HepG2 (cell line): ENCODE results near the gene MTCP1. TPM values are rescaled to one million over a fixed set of nuclear protein-coding genes. Genes with fewer than 3 reads are reported as not detected.

Experiments used
- AGO2 ChIP-seq: fragments of 200-400 bp; formaldehyde crosslinking; optimal IDR thresholded peaks from 2 replicates; pipeline ENCODE3; 2017; ENCODE audit warnings: mild to moderate bottlenecking, low read depth, low read length, moderate library complexity
- MIXL1 ChIP-seq: IDR thresholded peaks from 2 replicates; pipeline ENCODE4 v1.6.1; 2016
- NFYC ChIP-seq: IDR thresholded peaks from 2 replicates; pipeline ENCODE4 v1.6.1; 2016; ENCODE audit warnings: missing genetic modification reagents, missing compliant biosample characterization
- PHF20 ChIP-seq: sonication (generic); formaldehyde crosslinking; IDR thresholded peaks from 2 replicates; pipeline ENCODE4 v1.5.0; 2020; ENCODE audit warnings: mild to moderate bottlenecking, missing genetic modification reagents
- RAD21 ChIP-seq: fragments of 450-650 bp; formaldehyde crosslinking; IDR thresholded peaks from 2 replicates; pipeline ENCODE4 v1.5.0; 2020; ENCODE audit warnings: mild to moderate bottlenecking
- SMC3 ChIP-seq: IDR thresholded peaks from 2 replicates; pipeline ENCODE4 v1.6.1; 2011; ENCODE audit warnings: low read length, improper control_type of control experiment
- SRSF4 ChIP-seq: fragments of 200-400 bp; formaldehyde crosslinking; IDR thresholded peaks from one replicate; pipeline ENCODE4 v1.6.1; 2018; ENCODE audit warnings: mild to moderate bottlenecking, low read depth, low read length, moderate library complexity; ENCODE audit not compliant: poor library complexity, severe bottlenecking
- SRY ChIP-seq: sonication (generic); formaldehyde crosslinking; IDR thresholded peaks from 2 replicates; pipeline ENCODE4 v1.8.0; 2022; ENCODE audit warnings: mild to moderate bottlenecking, missing genetic modification reagents
- TCF7 ChIP-seq: sonication (generic); IDR thresholded peaks from 2 replicates; pipeline ENCODE4 v1.6.1; 2016; ENCODE audit warnings: antibody characterized with exemption, low read depth
- TEAD2 ChIP-seq: sonication (generic); formaldehyde crosslinking; IDR thresholded peaks from 2 replicates; pipeline ENCODE4 v1.9.0; 2021; ENCODE audit warnings: missing genetic modification reagents
- TEAD3 ChIP-seq: optimal IDR thresholded peaks from 2 replicates; pipeline ENCODE3; 2016; ENCODE audit warnings: borderline replicate concordance
- XRCC5 ChIP-seq: fragments of 200-400 bp; formaldehyde crosslinking; optimal IDR thresholded peaks from 2 replicates; pipeline ENCODE3; 2017; ENCODE audit warnings: mild to moderate bottlenecking, low read length
- ZBTB38 ChIP-seq: sonication (generic); formaldehyde crosslinking; IDR thresholded peaks from 2 replicates; pipeline ENCODE4 v1.5.1; 2020; ENCODE audit warnings: mild to moderate bottlenecking, missing genetic modification reagents
- ZMYM4 ChIP-seq: sonication (generic); formaldehyde crosslinking; IDR thresholded peaks from 2 replicates; pipeline ENCODE4 v1.8.1; 2023; ENCODE audit warnings: mild to moderate bottlenecking, missing genetic modification reagents
- ZNF136 ChIP-seq: sonication (generic); formaldehyde crosslinking; IDR thresholded peaks from 2 replicates; pipeline ENCODE4 v1.8.1; 2022; ENCODE audit warnings: low read depth, mild to moderate bottlenecking, moderate library complexity, missing genetic modification reagents
- ZNF138 ChIP-seq: sonication (generic); formaldehyde crosslinking; IDR thresholded peaks from 2 replicates; pipeline ENCODE4 v1.5.0; 2020; ENCODE audit warnings: mild to moderate bottlenecking, low read depth, missing genetic modification reagents
- ZNF350 ChIP-seq: sonication (generic); formaldehyde crosslinking; IDR thresholded peaks from 2 replicates; pipeline ENCODE4 v1.4.0; 2020; ENCODE audit warnings: mild to moderate bottlenecking, low read depth, missing genetic modification reagents, borderline replicate concordance
- ZNF383 ChIP-seq: sonication (generic); formaldehyde crosslinking; IDR thresholded peaks from 2 replicates; pipeline ENCODE4 v1.4.0; 2020; ENCODE audit warnings: missing genetic modification reagents, mild to moderate bottlenecking, borderline replicate concordance
- ZSCAN25 ChIP-seq: sonication (generic); formaldehyde crosslinking; IDR thresholded peaks from 2 replicates; pipeline ENCODE4 v1.8.0; 2022; ENCODE audit warnings: mild to moderate bottlenecking, missing genetic modification reagents
- polyA plus RNA-seq, 8 experiments: library from polyadenylated mRNA; depleted of rRNA in 3 of 8; stranded (reverse) in 7 of 8; unstranded in 1 of 8; fragments of >200 nt; fragmentation: Illumina TruSeq in 4 of 8; extraction: Trizol in 4 of 8; gene quantifications; 2 replicates each; pipeline versions ENCODE4 v1.2.1 to v1.2.3, GENCODE V29; 2011 to 2016; ENCODE audit warnings: low read depth in 4 of 8, missing spikeins in 1 of 8, mixed read lengths in 1 of 8; ENCODE audit not compliant: insufficient read depth in 1 of 8
- total RNA-seq, 5 experiments: library from RNA; depleted of rRNA; stranded (reverse); fragments of >200 nt; fragmentation: Illumina TruSeq; extraction: Trizol; gene quantifications; 2 replicates each; pipeline ENCODE4 v1.2.3, GENCODE V29; 2016; ENCODE audit warnings: low read depth in 1 of 5
- TF ChIP-seq, protein P1 (sequence below): sonication (generic); formaldehyde crosslinking; IDR thresholded peaks from 2 replicates; pipeline ENCODE4 v1.9.0; 2022; ENCODE audit warnings: missing genetic modification reagents, mild to moderate bottlenecking, borderline replicate concordance
- TF ChIP-seq, protein P2 (sequence below): IDR thresholded peaks from 2 replicates; pipeline ENCODE4 v1.6.1; 2016; ENCODE audit warnings: mild to moderate bottlenecking
- TF ChIP-seq, protein P3 (sequence below): sonication (generic); formaldehyde crosslinking; IDR thresholded peaks from 2 replicates; pipeline ENCODE4 v1.4.0; 2020; ENCODE audit warnings: missing genetic modification reagents, mild to moderate bottlenecking, borderline replicate concordance
- TF ChIP-seq, protein P4 (sequence below): sonication (generic); formaldehyde crosslinking; IDR thresholded peaks from 2 replicates; pipeline ENCODE4 v1.8.1; 2022; ENCODE audit warnings: mild to moderate bottlenecking, missing genetic modification reagents

MTCP1 gene
- total and polyA plus RNA-seq, 2 of the 13 experiments (the other 11 are each of a cell fraction or from before 2014, with no cell fraction given), result 5.1 to 18.9 TPM

DNA sequence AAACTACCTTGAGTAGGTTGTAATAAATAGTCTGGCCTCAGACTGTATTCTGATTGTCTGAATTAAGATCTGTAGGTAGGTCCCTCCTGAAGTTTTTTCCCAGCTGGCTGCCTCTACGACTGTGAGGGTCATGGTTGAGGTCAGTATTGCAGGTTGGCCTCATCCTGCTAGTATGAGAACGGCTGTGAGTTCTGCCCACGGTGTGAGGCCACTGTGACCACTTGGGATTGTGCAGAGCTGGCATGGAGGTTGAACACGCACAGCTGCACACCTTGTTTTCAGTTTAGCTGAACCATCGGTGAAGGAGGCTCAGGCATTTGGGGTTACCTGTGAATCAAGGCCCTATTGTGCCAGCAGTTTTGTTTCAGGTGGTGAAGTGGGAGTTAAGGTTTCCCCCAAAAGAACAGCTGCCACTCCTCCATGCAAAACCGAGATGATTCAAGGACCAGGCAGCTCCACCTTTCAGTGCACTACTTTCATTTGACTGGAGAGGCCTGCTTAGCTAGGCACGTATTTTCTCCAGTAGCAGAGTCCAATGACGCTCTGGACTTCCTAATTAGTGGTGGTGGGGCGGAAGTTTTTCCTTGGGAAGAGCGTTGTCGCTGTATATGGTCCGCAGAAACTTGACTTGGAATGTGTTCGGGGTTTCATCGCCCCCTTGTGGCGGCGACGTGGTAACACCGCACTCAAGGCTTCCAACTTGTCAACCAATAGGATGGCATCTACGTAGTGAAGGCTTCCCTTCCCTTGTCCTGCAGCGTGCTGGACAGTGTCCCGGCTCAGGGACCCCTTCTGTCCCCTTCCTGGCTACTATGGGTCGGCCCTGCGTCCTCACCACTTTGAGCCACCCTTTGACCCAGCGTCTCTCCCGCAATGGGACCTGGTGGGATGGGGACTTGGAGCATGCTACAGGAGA is 13.8 kb downstream of the MTCP1 start (continued):
- TF ChIP-seq MIXL1 (CRISPR knock-in tag) (peak; percentile 55; the same call in 1 of the 2 replicates), TEAD3 (CRISPR knock-in tag) (peak; percentile 84), ZSCAN25 (CRISPR knock-in tag) (no peak), AGO2 (peak; percentile 28), ZNF383 (CRISPR knock-in tag) (no peak), TEAD2 (no peak), ZNF136 (CRISPR knock-in tag) (no peak), PHF20 (CRISPR knock-in tag) (0 out of 2 replicates have a peak, but pooled peaks have one; percentile 14), TCF7 (no peak), SRSF4 (no peak), ZNF350 (no peak), SRY (CRISPR knock-in tag) (no peak), ZNF138 (CRISPR knock-in tag) (no peak), NFYC (peak; percentile 41; the same call in 1 of the 2 replicates), RAD21 (CRISPR knock-in tag) (peak; percentile 58; the same call in 1 of the 2 replicates), SMC3 (peak; percentile 73), XRCC5 (peak; percentile 48), ZBTB38 (no peak), ZMYM4 (0 out of 2 replicates have a peak, but pooled peaks have one; percentile 47)
- TF ChIP-seq, protein P1, sequence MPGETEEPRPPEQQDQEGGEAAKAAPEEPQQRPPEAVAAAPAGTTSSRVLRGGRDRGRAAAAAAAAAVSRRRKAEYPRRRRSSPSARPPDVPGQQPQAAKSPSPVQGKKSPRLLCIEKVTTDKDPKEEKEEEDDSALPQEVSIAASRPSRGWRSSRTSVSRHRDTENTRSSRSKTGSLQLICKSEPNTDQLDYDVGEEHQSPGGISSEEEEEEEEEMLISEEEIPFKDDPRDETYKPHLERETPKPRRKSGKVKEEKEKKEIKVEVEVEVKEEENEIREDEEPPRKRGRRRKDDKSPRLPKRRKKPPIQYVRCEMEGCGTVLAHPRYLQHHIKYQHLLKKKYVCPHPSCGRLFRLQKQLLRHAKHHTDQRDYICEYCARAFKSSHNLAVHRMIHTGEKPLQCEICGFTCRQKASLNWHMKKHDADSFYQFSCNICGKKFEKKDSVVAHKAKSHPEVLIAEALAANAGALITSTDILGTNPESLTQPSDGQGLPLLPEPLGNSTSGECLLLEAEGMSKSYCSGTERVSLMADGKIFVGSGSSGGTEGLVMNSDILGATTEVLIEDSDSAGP, result peak; percentile 27; the same call in 1 of the 2 replicates
- TF ChIP-seq, protein P2, sequence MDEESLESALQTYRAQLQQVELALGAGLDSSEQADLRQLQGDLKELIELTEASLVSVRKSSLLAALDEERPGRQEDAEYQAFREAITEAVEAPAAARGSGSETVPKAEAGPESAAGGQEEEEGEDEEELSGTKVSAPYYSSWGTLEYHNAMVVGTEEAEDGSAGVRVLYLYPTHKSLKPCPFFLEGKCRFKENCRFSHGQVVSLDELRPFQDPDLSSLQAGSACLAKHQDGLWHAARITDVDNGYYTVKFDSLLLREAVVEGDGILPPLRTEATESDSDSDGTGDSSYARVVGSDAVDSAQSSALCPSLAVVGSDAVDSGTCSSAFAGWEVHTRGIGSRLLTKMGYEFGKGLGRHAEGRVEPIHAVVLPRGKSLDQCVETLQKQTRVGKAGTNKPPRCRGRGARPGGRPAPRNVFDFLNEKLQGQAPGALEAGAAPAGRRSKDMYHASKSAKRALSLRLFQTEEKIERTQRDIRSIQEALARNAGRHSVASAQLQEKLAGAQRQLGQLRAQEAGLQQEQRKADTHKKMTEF (CRISPR knock-in tag), result peak; percentile 30; the same call in 1 of the 2 replicates
- TF ChIP-seq, protein P3, sequence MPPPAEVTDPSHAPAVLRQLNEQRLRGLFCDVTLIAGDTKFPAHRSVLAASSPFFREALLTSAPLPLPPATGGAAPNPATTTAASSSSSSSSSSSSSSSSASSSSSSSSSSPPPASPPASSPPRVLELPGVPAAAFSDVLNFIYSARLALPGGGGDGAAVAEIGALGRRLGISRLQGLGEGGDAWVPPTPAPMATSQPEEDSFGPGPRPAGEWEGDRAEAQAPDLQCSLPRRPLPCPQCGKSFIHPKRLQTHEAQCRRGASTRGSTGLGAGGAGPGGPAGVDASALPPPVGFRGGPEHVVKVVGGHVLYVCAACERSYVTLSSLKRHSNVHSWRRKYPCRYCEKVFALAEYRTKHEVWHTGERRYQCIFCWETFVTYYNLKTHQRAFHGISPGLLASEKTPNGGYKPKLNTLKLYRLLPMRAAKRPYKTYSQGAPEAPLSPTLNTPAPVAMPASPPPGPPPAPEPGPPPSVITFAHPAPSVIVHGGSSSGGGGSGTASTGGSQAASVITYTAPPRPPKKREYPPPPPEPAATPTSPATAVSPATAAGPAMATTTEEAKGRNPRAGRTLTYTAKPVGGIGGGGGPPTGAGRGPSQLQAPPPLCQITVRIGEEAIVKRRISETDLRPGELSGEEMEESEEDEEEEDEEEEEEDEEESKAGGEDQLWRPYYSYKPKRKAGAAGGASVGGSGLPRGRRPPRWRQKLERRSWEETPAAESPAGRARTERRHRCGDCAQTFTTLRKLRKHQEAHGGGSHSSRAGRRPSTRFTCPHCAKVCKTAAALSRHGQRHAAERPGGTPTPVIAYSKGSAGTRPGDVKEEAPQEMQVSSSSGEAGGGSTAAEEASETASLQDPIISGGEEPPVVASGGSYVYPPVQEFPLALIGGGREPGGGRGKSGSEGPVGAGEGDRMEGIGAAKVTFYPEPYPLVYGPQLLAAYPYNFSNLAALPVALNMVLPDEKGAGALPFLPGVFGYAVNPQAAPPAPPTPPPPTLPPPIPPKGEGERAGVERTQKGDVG (CRISPR knock-in tag), result no peak
- TF ChIP-seq, protein P4, sequence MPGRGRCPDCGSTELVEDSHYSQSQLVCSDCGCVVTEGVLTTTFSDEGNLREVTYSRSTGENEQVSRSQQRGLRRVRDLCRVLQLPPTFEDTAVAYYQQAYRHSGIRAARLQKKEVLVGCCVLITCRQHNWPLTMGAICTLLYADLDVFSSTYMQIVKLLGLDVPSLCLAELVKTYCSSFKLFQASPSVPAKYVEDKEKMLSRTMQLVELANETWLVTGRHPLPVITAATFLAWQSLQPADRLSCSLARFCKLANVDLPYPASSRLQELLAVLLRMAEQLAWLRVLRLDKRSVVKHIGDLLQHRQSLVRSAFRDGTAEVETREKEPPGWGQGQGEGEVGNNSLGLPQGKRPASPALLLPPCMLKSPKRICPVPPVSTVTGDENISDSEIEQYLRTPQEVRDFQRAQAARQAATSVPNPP (CRISPR knock-in tag), result no peak
